AML-193 (cell line): Measurements from ENCODE around the gene OSGEPL1.
A peak's percentile ranks its signal among the peaks of the same experiment; 100 is the strongest.
"Not testable (repeated sequence)": the region's sequence is repeated elsewhere in the genome, so short reads cannot be mapped to it uniquely, and the experiment has no call there.

Experiments used
- DNase-seq, 2 experiments: peaks; one replicate each; lab custom pipeline; 2025; lab: John Stamatoyannopoulos, UW

The OSGEPL1 gene

GRCh38 chr2:189762551-189763298 is at the start of gene OSGEPL1:
Gene OSGEPL1, minus strand, starts transcription at chr2:189762792. Its CDS starts 1,152 bp downstream, at chr2:189761640.
- peak; percentile 78 to 87 for DNase-seq

GRCh38 chr2:189803431-189803830 is 40.8 kb upstream of the OSGEPL1 start:
- no peak for DNase-seq

- no peak for DNase-seq
Observed at GRCh38 chr2:189802396-189802912, 39.9 kb upstream of the OSGEPL1 start.

- no peak for DNase-seq
Observed at GRCh38 chr2:189799531-189799930, 36.9 kb upstream of the OSGEPL1 start.

- DNase-seq = no peak
Observed at GRCh38 chr2:189799030-189799331, 36.4 kb upstream of the OSGEPL1 start.

- DNase-seq = peak; percentile 49 to 51
Observed at GRCh38 chr2:189798312-189799029, 35.9 kb upstream of the OSGEPL1 start.

GRCh38 chr2:189797902-189798301 is 35.3 kb upstream of the OSGEPL1 start:
- no peak for DNase-seq

- DNase-seq = no peak
Observed at GRCh38 chr2:189794310-189794709, 31.7 kb upstream of the OSGEPL1 start.

GRCh38 chr2:189791338-189792042 is 28.9 kb upstream of the OSGEPL1 start:
- DNase-seq = no peak

GRCh38 chr2:189783927-189784867 is 21.6 kb upstream of the OSGEPL1 start, which contains the start of the genes ORMDL1 and PMS1:
Gene ORMDL1, minus strand, starts transcription at chr2:189784339. Its CDS starts 1,744 bp downstream, at chr2:189782595.
Gene PMS1, plus strand, starts transcription at chr2:189784450. Its CDS starts 7,360 bp downstream, at chr2:189791810.
- peak; percentile 89 to 90 for DNase-seq

GRCh38 chr2:189783451-189783926 is 20.9 kb upstream of the OSGEPL1 start:
- DNase-seq = peak in 1 of 2 experiments; percentile 10

- peak; percentile 82 to 87 for DNase-seq
Observed at GRCh38 chr2:189782221-189782671, 19.7 kb upstream of the OSGEPL1 start.

GRCh38 chr2:189772212-189772611 is 9.6 kb upstream of the OSGEPL1 start:
- no peak for DNase-seq

- no peak for DNase-seq
Observed at GRCh38 chr2:189770590-189771322, 8.2 kb upstream of the OSGEPL1 start.

- DNase-seq = peak; percentile 23 to 41
Observed at GRCh38 chr2:189763908-189764661, 1.5 kb upstream of the OSGEPL1 start.

GRCh38 chr2:189762229-189762550 is 402 bp downstream of the OSGEPL1 start:
- no peak for DNase-seq

GRCh38 chr2:189760154-189760553 is 2.4 kb downstream of the OSGEPL1 start:
- DNase-seq = not testable (repeated sequence)

GRCh38 chr2:189756311-189756952 is 6.2 kb downstream of the OSGEPL1 start:
- DNase-seq = no peak

GRCh38 chr2:189751080-189751658 is 11.4 kb downstream of the OSGEPL1 start:
- DNase-seq = peak; percentile 31 to 43
